CD4-positive, alpha-beta T cell (primary cell): ENCODE data around the gene SAMD4A. TPM values are rescaled to one million over a fixed set of nuclear protein-coding genes. Genes with fewer than 3 reads are reported as not detected.

Experiments
- ATAC-seq: fragments of 200-7000 bp; cut with Tn5 transposase; one replicate; pipeline ENCODE4 v1.10.0; 2022; ENCODE audit warnings: mild to moderate bottlenecking; ENCODE audit not compliant: poor library complexity
- CTCF ChIA-PET: fragments of 350-600 bp; sonication (Branson Sonifier 250); formaldehyde crosslinking; loops from one replicate; lab custom pipeline; 2021; ENCODE audit warnings: antibody characterized with exemption, inconsistent platforms; lab: Charles Lee
- POLR2A ChIA-PET: fragments of 350-600 bp; sonication (Branson Sonifier 250); formaldehyde crosslinking; loops from one replicate; lab custom pipeline; 2021; ENCODE audit warnings: antibody characterized with exemption, inconsistent platforms; lab: Charles Lee
- DNase-seq, 14 experiments: peaks; one replicate each; pipeline ENCODE4 v3.0.0-alpha.2; 2013 to 2020; ENCODE audit warnings: mixed read lengths in 2 of 14
- H3K27ac ChIP-seq, 2 donors: one replicate each; pipeline versions ENCODE4 v1.5.1 to v1.7.0; 2013; ENCODE audit warnings: low read length in 2 of 2, low read depth in 1 of 2, mild to moderate bottlenecking in 1 of 2
- H3K27me3 ChIP-seq, 2 experiments: 1 replicate in 1 of 2; 2 replicates in 1 of 2; pipeline versions ENCODE4 v1.6.1 to v1.7.0; 2013; ENCODE audit warnings: low read length in 2 of 2, control low read depth in 1 of 2, mild to moderate bottlenecking in 1 of 2, moderate library complexity in 1 of 2; ENCODE audit not compliant: insufficient read depth in 2 of 2, control insufficient read depth in 1 of 2
- H3K36me3 ChIP-seq: one replicate; pipeline ENCODE4 v1.6.1; 2013; ENCODE audit warnings: low read length, control low read depth; ENCODE audit not compliant: insufficient read depth
- H3K4me1 ChIP-seq: one replicate; pipeline ENCODE4 v1.6.1; 2013; ENCODE audit warnings: low read length, control low read depth; ENCODE audit not compliant: insufficient read depth
- H3K4me3 ChIP-seq: one replicate; pipeline ENCODE4 v1.5.1; 2013; ENCODE audit warnings: mild to moderate bottlenecking, low read length, moderate library complexity
- H3K9me3 ChIP-seq, 2 experiments: 1 replicate in 1 of 2; 2 replicates in 1 of 2; pipeline versions ENCODE4 v1.6.1 to v1.7.0; 2013; ENCODE audit warnings: low read length in 2 of 2, mild to moderate bottlenecking in 2 of 2, control low read depth in 1 of 2, moderate library complexity in 1 of 2; ENCODE audit not compliant: control insufficient read depth in 1 of 2, insufficient read depth in 1 of 2
- H3K27ac Mint-ChIP-seq: one replicate; pipeline ENCODE4 v1.8.0; 2020; ENCODE audit warnings: mixed read lengths
- H3K27me3 Mint-ChIP-seq: one replicate; pipeline ENCODE4 v1.8.0; 2021; ENCODE audit warnings: mixed read lengths
- H3K36me3 Mint-ChIP-seq: one replicate; pipeline ENCODE4 v1.8.0; 2021; ENCODE audit warnings: low read depth, mixed read lengths
- H3K4me1 Mint-ChIP-seq: one replicate; pipeline ENCODE4 v1.8.0; 2021; ENCODE audit warnings: low read depth, mixed read lengths
- H3K4me3 Mint-ChIP-seq: one replicate; pipeline ENCODE4 v1.8.0; 2020; ENCODE audit warnings: mild to moderate bottlenecking, mixed read lengths
- H3K9me3 Mint-ChIP-seq: one replicate; pipeline ENCODE4 v1.8.0; 2020; ENCODE audit warnings: mixed read lengths
- intact Hi-C, 2 experiments: fragments of 100-400 bp; cut with DNase I in 1 of 2; cut with micrococcal nuclease in 1 of 2; formaldehyde crosslinking; loops; one replicate each; pipeline versions ENCODE4 v1.15.1 to v1.9.0; 2023 to 2025; cut with DNase I, micrococcal nuclease
- total RNA-seq, 174 experiments: library from RNA in 2 of 174; stranded (reverse) in 2 of 174; gene quantifications; one replicate each; pipeline ENCODE4 v1.2.3 and lab custom pipeline; 2021 to 2026
- TF ChIP-seq, protein P1 (sequence below): fragments of 200-600 bp; IDR thresholded peaks from one replicate; pipeline ENCODE4 v1.8.0; 2022; ENCODE audit warnings: antibody characterized with exemption, mild to moderate bottlenecking

SAMD4A gene
- total RNA-seq, 2 experiments from 2014 or later = 1.9 to 2.3 TPM

DNA sequence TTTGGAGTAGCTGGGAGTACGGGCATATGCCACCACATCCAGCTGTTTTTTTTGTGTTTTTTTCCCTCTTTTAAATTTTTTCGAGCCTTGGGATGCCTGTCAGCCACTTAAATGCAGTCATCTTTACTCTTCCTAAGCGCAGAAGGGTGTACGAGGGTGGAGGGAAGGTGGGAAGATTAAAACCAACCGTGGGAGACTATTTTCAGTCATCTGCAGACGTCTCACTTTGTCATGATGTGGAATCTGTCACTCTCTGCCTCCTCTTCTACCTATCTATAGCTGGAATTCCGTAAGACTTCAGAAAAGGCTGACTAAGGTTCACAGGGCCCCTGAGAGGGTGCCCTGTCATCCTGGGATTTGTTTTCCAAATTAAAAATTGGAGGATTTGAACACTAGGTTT, 105.3 kb downstream of the SAMD4A start:
- Histone ChIP-seq H3K4me1 (peaks cover 18% of the 10 kb centered on the region), H3K9me3 (no peaks in the 10 kb centered on the region), H3K4me3 (no peak overlapping the region), H3K36me3 (no peaks in the 10 kb centered on the region), H3K27ac (no peak overlapping the region), H3K27me3 (no peaks in the 10 kb centered on the region)
- POLR2A ChIA-PET = interaction anchor here (0.7 kb wide), 1 partner anchor 82 kb away, joined by 5 read pairs; no protein-coding TSS in a partner anchor
- Mint-ChIP-seq H3K36me3 (no peaks in the 10 kb centered on the region), H3K4me3 (no peak overlapping the region), H3K4me1 (peaks cover 5% of the 10 kb centered on the region), H3K9me3 (no peaks in the 10 kb centered on the region), H3K27ac (no peak overlapping the region), H3K27me3 (peaks cover 15% of the 10 kb centered on the region)
- no peak for ATAC-seq
- TF ChIP-seq, protein P1, sequence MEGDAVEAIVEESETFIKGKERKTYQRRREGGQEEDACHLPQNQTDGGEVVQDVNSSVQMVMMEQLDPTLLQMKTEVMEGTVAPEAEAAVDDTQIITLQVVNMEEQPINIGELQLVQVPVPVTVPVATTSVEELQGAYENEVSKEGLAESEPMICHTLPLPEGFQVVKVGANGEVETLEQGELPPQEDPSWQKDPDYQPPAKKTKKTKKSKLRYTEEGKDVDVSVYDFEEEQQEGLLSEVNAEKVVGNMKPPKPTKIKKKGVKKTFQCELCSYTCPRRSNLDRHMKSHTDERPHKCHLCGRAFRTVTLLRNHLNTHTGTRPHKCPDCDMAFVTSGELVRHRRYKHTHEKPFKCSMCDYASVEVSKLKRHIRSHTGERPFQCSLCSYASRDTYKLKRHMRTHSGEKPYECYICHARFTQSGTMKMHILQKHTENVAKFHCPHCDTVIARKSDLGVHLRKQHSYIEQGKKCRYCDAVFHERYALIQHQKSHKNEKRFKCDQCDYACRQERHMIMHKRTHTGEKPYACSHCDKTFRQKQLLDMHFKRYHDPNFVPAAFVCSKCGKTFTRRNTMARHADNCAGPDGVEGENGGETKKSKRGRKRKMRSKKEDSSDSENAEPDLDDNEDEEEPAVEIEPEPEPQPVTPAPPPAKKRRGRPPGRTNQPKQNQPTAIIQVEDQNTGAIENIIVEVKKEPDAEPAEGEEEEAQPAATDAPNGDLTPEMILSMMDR = no peak
- CTCF ChIA-PET = no interaction called here
- DNase-seq = no peak
- intact Hi-C loops = no loop called here

DNA sequence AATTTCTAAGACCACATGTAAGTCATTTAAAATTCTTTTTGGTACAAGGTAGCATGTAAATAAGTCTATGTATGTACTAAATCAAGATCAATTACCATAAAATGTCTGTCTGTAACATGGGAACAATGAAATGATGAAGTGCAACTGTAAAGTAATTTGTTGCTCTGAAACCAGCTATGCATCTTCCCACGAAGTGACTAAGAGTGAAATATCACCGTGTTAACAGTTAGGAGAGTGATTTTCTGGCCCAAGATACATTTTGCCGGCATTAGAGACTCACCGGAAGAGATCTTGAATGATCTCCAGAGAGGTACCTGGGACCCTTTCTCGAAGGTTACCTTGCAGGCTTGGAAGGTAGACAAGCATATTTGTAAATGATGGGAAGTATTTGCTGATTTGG, 105.8 kb downstream of the SAMD4A start:
- peaks cover 18% of the 10 kb centered on the region for H3K4me1 ChIP-seq
- ATAC-seq (no peak), DNase-seq (no peak)
- H3K36me3 ChIP-seq = no peaks in the 10 kb centered on the region
- no peaks in the 10 kb centered on the region for H3K27me3 ChIP-seq
- ChIA-PET POLR2A (no interaction called here), CTCF (interaction anchor here (1.0 kb wide), 1 partner anchor 13 kb away, joined by 3 read pairs; no protein-coding TSS in a partner anchor)
- Mint-ChIP-seq H3K27me3 (peaks cover 15% of the 10 kb centered on the region), H3K9me3 (no peaks in the 10 kb centered on the region), H3K4me1 (peaks cover 5% of the 10 kb centered on the region), H3K27ac (no peak overlapping the region), H3K4me3 (no peak overlapping the region), H3K36me3 (no peaks in the 10 kb centered on the region)
- H3K4me3 ChIP-seq = no peak overlapping the region
- intact Hi-C loops = no loop called here
- H3K27ac ChIP-seq = no peak overlapping the region
- TF ChIP-seq, protein P1 = no peak
- no peaks in the 10 kb centered on the region for H3K9me3 ChIP-seq

DNA sequence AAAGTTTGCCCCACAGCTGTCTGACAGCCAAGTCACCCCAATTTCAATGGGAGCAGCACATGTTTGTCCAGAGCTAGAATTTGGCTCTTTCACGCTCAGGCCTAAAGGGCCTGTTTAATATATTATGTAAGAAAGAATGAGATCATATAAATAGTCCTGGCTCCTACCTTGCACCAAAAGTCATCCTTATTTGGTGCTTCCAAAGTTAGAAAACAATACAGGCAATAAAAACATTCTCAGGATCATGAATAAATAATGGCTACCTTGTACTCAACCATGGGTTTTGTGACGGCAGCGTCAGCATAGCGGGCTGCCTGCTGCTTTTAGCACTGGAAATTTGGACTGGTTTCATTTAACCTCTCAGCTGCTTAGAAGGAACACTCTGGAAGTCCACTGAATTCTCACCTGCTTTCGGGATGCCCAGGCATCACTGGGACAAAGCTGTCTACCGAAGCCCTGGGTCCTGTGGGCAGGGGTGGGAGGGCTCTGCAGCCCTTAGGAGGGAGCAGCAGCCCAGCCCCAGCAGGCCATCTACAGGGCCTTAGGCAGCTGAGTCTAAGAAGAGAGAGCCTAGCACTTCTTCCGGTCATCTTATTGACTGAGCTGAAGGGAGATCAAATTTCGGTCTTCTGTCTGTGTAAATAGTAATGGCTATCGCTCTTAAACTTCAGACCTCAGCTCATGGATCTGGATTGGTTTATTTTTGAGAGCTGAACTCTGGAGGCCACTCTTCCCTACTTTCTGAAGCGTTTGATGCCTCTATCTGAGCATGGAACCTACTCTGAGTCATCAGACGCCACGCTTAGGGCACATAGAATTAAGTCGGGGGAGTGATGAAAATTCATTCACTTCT, 106.5 kb downstream of the SAMD4A start:
- Histone ChIP-seq H3K4me3 (no peak overlapping the region), H3K4me1 (peaks cover 18% of the 10 kb centered on the region), H3K27ac (no peak overlapping the region), H3K27me3 (no peaks in the 10 kb centered on the region), H3K9me3 (no peaks in the 10 kb centered on the region), H3K36me3 (no peaks in the 10 kb centered on the region)
- intact Hi-C loops = no loop called here
- Mint-ChIP-seq H3K9me3 (no peaks in the 10 kb centered on the region), H3K36me3 (no peaks in the 10 kb centered on the region), H3K4me1 (peaks cover 5% of the 10 kb centered on the region), H3K4me3 (no peak overlapping the region), H3K27me3 (peaks cover 15% of the 10 kb centered on the region), H3K27ac (no peak overlapping the region)
- ATAC-seq (no peak), DNase-seq (no peak)
- ChIA-PET CTCF (interaction anchor here (1.0 kb wide), 1 partner anchor 13 kb away, joined by 3 read pairs; no protein-coding TSS in a partner anchor), POLR2A (no interaction called here)
- TF ChIP-seq, protein P1 = no peak
